HepG2 (cell line): ENCODE results near the gene NOTUM. TPM values are rescaled to one million over a fixed set of nuclear protein-coding genes. Genes with fewer than 3 reads are reported as not detected.
A peak's percentile ranks its signal among the peaks of the same experiment; 100 is the strongest.

Experiments
- AGO2 ChIP-seq: fragments of 200-400 bp; formaldehyde crosslinking; optimal IDR thresholded peaks from 2 replicates; pipeline ENCODE3; 2017; ENCODE audit warnings: mild to moderate bottlenecking, low read depth, low read length, moderate library complexity
- BORCS8-MEF2B ChIP-seq: sonication (generic); formaldehyde crosslinking; IDR thresholded peaks from 2 replicates; pipeline ENCODE4 v1.8.0; 2022; ENCODE audit warnings: mild to moderate bottlenecking, missing genetic modification reagents
- KLF15 ChIP-seq: sonication (generic); formaldehyde crosslinking; IDR thresholded peaks from 2 replicates; pipeline ENCODE4 v1.8.1; 2023; ENCODE audit warnings: borderline replicate concordance, mild to moderate bottlenecking, inconsistent platforms, missing genetic modification reagents, mixed read lengths
- MIER3 ChIP-seq: IDR thresholded peaks from 2 replicates; pipeline ENCODE4 v1.6.1; 2016; ENCODE audit warnings: missing compliant biosample characterization, borderline replicate concordance
- MIXL1 ChIP-seq: IDR thresholded peaks from 2 replicates; pipeline ENCODE4 v1.6.1; 2016
- NR2F6 ChIP-seq, 2 experiments: IDR thresholded peaks; 2 replicates each; pipeline ENCODE4 v1.6.1; 2016; ENCODE audit warnings: antibody characterized with exemption in 1 of 2, mild to moderate bottlenecking in 1 of 2
- ZNF317 ChIP-seq: sonication (generic); formaldehyde crosslinking; IDR thresholded peaks from 2 replicates; pipeline ENCODE4 v1.5.0; 2020; ENCODE audit warnings: mild to moderate bottlenecking, missing genetic modification reagents
- ZNF510 ChIP-seq: sonication (generic); formaldehyde crosslinking; IDR thresholded peaks from 2 replicates; pipeline ENCODE4 v1.4.0; 2020; ENCODE audit warnings: low read depth, mild to moderate bottlenecking, missing genetic modification reagents
- ZNF562 ChIP-seq: sonication (generic); formaldehyde crosslinking; IDR thresholded peaks from 2 replicates; pipeline ENCODE4 v1.8.0; 2022; ENCODE audit warnings: missing genetic modification reagents, borderline replicate concordance
- ZNF850 ChIP-seq: sonication (generic); formaldehyde crosslinking; conservative IDR thresholded peaks from 2 replicates; pipeline ENCODE4 v1.9.0; 2021; ENCODE audit warnings: mild to moderate bottlenecking, missing genetic modification reagents
- polyA plus RNA-seq, 8 experiments: library from polyadenylated mRNA; depleted of rRNA in 3 of 8; stranded (reverse) in 7 of 8; unstranded in 1 of 8; fragments of >200 nt; fragmentation: Illumina TruSeq in 4 of 8; extraction: Trizol in 4 of 8; gene quantifications; 2 replicates each; pipeline versions ENCODE4 v1.2.1 to v1.2.3, GENCODE V29; 2011 to 2016; ENCODE audit warnings: low read depth in 4 of 8, missing spikeins in 1 of 8, mixed read lengths in 1 of 8; ENCODE audit not compliant: insufficient read depth in 1 of 8
- total RNA-seq, 5 experiments: library from RNA; depleted of rRNA; stranded (reverse); fragments of >200 nt; fragmentation: Illumina TruSeq; extraction: Trizol; gene quantifications; 2 replicates each; pipeline ENCODE4 v1.2.3, GENCODE V29; 2016; ENCODE audit warnings: low read depth in 1 of 5
- TF ChIP-seq, protein P1 (sequence below): sonication (generic); formaldehyde crosslinking; IDR thresholded peaks from 2 replicates; pipeline ENCODE4 v1.4.0; 2020; ENCODE audit warnings: mild to moderate bottlenecking, missing genetic modification reagents
- TF ChIP-seq, protein P2 (sequence below): sonication (generic); formaldehyde crosslinking; IDR thresholded peaks from 2 replicates; pipeline ENCODE4 v1.4.0; 2020; ENCODE audit warnings: missing genetic modification reagents, borderline replicate concordance
- TF ChIP-seq, protein P3 (sequence below): sonication (generic); formaldehyde crosslinking; IDR thresholded peaks from 2 replicates; pipeline ENCODE4 v1.5.1; 2020; ENCODE audit warnings: mild to moderate bottlenecking, missing genetic modification reagents, moderate library complexity
- TF ChIP-seq, protein P4 (sequence below): sonication (generic); formaldehyde crosslinking; conservative IDR thresholded peaks from 2 replicates; pipeline ENCODE4 v1.4.0; 2020; ENCODE audit warnings: missing genetic modification reagents
- TF ChIP-seq, protein P5 (sequence below): sonication (generic); formaldehyde crosslinking; IDR thresholded peaks from 2 replicates; pipeline ENCODE4 v1.5.0; 2020; ENCODE audit warnings: mild to moderate bottlenecking, missing genetic modification reagents
- TF ChIP-seq, protein P6 (sequence below), 2 experiments: fragments of 450-650 bp in 1 of 2; sonication (generic) in 1 of 2; formaldehyde crosslinking; IDR thresholded peaks; 2 replicates each; pipeline versions ENCODE4 v1.5.0 to v1.8.0; 2020 to 2022; ENCODE audit warnings: mild to moderate bottlenecking in 1 of 2, missing genetic modification reagents in 1 of 2
- TF ChIP-seq, protein P7 (sequence below): sonication (generic); formaldehyde crosslinking; IDR thresholded peaks from 2 replicates; pipeline ENCODE4 v1.8.0; 2022; ENCODE audit warnings: low read depth, missing genetic modification reagents

The NOTUM gene
- total and polyA plus RNA-seq, 2 of the 13 experiments (the other 11 are each of a cell fraction or from before 2014, with no cell fraction given) = 150 to 160 TPM

DNA sequence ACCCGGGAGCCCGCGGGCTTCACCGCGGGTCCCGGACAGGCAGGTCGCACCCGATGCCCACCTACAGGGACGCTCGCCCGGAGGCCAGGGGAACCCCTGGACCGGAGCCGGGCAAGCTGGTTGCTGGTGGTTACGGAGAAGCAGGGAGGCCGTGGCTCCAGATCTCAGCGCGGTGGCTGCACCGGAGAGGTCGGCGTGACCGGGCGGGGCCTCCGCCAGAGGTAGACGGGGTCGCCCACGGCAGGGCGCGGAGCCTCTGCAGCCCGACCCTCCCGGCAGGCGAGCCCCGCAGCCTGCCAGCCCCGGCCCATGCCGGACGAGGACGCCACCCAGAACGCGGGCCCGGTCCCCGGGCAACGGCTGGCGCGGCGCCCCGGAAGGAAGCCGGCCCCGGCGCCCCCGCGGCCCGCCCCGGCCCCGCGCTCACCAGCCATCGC, 50.1 kb downstream of the NOTUM start (continued):
- no peak for TF ChIP-seq ZNF562 (CRISPR knock-in tag)
- TF ChIP-seq MIXL1 (CRISPR knock-in tag) = no peak
- TF ChIP-seq KLF15 (CRISPR knock-in tag) = no peak
- TF ChIP-seq, protein P1, sequence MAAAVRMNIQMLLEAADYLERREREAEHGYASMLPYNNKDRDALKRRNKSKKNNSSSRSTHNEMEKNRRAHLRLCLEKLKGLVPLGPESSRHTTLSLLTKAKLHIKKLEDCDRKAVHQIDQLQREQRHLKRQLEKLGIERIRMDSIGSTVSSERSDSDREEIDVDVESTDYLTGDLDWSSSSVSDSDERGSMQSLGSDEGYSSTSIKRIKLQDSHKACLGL (CRISPR knock-in tag) = peak; percentile 88
- TF ChIP-seq ZNF850 (CRISPR knock-in tag) = no peak
- no peak for TF ChIP-seq MIER3
- TF ChIP-seq, protein P2, sequence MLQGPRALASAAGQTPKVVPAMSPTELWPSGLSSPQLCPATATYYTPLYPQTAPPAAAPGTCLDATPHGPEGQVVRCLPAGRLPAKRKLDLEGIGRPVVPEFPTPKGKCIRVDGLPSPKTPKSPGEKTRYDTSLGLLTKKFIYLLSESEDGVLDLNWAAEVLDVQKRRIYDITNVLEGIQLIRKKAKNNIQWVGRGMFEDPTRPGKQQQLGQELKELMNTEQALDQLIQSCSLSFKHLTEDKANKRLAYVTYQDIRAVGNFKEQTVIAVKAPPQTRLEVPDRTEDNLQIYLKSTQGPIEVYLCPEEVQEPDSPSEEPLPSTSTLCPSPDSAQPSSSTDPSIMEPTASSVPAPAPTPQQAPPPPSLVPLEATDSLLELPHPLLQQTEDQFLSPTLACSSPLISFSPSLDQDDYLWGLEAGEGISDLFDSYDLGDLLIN (CRISPR knock-in tag) = 0 out of 2 replicates have a peak, but pooled peaks have one; percentile 4
- no peak for TF ChIP-seq NR2F6 (IDR thresholded peaks at IDR 0.05)
- no peak for TF ChIP-seq NR2F6 (CRISPR knock-in tag; IDR thresholded peaks at IDR 0.05)
- TF ChIP-seq, protein P3, sequence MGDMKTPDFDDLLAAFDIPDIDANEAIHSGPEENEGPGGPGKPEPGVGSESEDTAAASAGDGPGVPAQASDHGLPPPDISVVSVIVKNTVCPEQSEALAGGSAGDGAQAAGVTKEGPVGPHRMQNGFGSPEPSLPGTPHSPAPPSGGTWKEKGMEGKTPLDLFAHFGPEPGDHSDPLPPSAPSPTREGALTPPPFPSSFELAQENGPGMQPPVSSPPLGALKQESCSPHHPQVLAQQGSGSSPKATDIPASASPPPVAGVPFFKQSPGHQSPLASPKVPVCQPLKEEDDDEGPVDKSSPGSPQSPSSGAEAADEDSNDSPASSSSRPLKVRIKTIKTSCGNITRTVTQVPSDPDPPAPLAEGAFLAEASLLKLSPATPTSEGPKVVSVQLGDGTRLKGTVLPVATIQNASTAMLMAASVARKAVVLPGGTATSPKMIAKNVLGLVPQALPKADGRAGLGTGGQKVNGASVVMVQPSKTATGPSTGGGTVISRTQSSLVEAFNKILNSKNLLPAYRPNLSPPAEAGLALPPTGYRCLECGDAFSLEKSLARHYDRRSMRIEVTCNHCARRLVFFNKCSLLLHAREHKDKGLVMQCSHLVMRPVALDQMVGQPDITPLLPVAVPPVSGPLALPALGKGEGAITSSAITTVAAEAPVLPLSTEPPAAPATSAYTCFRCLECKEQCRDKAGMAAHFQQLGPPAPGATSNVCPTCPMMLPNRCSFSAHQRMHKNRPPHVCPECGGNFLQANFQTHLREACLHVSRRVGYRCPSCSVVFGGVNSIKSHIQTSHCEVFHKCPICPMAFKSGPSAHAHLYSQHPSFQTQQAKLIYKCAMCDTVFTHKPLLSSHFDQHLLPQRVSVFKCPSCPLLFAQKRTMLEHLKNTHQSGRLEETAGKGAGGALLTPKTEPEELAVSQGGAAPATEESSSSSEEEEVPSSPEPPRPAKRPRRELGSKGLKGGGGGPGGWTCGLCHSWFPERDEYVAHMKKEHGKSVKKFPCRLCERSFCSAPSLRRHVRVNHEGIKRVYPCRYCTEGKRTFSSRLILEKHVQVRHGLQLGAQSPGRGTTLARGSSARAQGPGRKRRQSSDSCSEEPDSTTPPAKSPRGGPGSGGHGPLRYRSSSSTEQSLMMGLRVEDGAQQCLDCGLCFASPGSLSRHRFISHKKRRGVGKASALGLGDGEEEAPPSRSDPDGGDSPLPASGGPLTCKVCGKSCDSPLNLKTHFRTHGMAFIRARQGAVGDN = peak; percentile 27; the same call in 1 of the 2 replicates
- TF ChIP-seq, protein P4, sequence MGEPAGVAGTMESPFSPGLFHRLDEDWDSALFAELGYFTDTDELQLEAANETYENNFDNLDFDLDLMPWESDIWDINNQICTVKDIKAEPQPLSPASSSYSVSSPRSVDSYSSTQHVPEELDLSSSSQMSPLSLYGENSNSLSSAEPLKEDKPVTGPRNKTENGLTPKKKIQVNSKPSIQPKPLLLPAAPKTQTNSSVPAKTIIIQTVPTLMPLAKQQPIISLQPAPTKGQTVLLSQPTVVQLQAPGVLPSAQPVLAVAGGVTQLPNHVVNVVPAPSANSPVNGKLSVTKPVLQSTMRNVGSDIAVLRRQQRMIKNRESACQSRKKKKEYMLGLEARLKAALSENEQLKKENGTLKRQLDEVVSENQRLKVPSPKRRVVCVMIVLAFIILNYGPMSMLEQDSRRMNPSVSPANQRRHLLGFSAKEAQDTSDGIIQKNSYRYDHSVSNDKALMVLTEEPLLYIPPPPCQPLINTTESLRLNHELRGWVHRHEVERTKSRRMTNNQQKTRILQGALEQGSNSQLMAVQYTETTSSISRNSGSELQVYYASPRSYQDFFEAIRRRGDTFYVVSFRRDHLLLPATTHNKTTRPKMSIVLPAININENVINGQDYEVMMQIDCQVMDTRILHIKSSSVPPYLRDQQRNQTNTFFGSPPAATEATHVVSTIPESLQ (CRISPR knock-in tag) = 0 out of 2 replicates have a peak, but pooled peaks have one; percentile 76
- TF ChIP-seq, protein P5, sequence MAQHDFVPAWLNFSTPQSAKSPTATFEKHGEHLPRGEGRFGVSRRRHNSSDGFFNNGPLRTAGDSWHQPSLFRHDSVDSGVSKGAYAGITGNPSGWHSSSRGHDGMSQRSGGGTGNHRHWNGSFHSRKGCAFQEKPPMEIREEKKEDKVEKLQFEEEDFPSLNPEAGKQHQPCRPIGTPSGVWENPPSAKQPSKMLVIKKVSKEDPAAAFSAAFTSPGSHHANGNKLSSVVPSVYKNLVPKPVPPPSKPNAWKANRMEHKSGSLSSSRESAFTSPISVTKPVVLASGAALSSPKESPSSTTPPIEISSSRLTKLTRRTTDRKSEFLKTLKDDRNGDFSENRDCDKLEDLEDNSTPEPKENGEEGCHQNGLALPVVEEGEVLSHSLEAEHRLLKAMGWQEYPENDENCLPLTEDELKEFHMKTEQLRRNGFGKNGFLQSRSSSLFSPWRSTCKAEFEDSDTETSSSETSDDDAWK (CRISPR knock-in tag) = no peak
- peak; percentile 94 for TF ChIP-seq AGO2
- TF ChIP-seq, protein P6, sequence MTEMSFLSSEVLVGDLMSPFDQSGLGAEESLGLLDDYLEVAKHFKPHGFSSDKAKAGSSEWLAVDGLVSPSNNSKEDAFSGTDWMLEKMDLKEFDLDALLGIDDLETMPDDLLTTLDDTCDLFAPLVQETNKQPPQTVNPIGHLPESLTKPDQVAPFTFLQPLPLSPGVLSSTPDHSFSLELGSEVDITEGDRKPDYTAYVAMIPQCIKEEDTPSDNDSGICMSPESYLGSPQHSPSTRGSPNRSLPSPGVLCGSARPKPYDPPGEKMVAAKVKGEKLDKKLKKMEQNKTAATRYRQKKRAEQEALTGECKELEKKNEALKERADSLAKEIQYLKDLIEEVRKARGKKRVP (CRISPR knock-in tag; IDR thresholded peaks at IDR 0.05) = no peak; a peak in 1 of 4 replicates
- no peak for TF ChIP-seq ZNF510 (CRISPR knock-in tag)
- peak; percentile 41; the same call in 1 of the 2 replicates for TF ChIP-seq ZNF317
- TF ChIP-seq BORCS8-MEF2B = no peak
- TF ChIP-seq, protein P7, sequence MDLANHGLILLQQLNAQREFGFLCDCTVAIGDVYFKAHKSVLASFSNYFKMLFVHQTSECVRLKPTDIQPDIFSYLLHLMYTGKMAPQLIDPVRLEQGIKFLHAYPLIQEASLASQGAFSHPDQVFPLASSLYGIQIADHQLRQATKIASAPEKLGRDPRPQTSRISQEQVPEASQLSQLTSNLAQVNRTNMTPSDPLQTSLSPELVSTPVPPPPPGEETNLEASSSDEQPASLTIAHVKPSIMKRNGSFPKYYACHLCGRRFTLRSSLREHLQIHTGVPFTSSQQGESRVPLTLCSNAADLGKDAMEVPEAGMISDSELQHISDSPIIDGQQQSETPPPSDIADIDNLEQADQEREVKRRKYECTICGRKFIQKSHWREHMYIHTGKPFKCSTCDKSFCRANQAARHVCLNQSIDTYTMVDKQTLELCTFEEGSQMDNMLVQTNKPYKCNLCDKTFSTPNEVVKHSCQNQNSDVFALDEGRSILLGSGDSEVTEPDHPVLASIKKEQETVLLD (CRISPR knock-in tag) = no peak; the same call in 1 of the 2 replicates
